DMS153 treated with DMSO at 0.1 percent for 48 hours (cell line): ENCODE results near the gene RPS6KA4.
"Not testable (repeated sequence)": the region's sequence is repeated elsewhere in the genome, so short reads cannot be mapped to it uniquely, and the experiment has no call there.

Experiments
- DNase-seq: peaks from one replicate; lab custom pipeline; 2025; ENCODE audit not compliant: unreplicated experiment; lab: John Stamatoyannopoulos, UW

Gene RPS6KA4

GRCh38 chr11:64358907-64359711 is at the start of gene RPS6KA4:
RPS6KA4 (plus strand) TSS chr11:64359162; CDS start chr11:64359236, 74 bp downstream.
- no peak for DNase-seq

- DNase-seq: no peak
Observed at GRCh38 chr11:64312947-64313346, 46.0 kb upstream of the RPS6KA4 start.

- no peak for DNase-seq
Observed at GRCh38 chr11:64313491-64314145, 45.3 kb upstream of the RPS6KA4 start.

DNA sequence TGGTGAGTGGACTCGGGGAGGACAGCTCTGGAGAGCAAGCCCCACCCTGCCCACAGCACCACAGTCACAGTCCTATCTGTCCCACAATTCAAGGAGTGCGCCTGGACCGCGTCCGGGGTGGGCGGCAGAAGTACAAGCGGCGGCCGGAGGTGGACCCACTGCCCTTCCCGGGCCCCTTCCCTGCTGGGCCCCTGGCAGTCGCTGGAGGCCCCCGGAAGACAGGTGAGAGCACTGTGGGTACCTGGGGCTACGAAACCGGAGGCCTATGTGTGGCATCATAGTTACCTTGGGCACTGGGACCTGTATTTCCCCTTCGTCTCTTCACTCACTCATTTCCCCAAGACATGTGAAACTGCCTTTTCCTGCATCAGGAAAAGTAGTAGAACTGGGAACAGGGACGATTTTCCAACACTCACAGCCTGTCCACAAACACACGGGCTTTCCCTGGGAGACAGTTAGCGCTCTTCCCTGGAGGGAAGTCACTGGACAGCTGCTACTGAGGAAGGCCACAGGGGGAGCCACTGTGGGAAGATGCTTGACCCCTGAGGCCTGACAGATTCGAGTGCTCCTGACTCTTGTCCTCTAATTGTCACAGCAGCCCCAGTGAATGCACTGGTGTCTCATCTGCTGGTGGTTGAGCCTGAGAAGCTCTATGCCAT is 44.7 kb upstream of the RPS6KA4 start:
- no peak for DNase-seq

DNA sequence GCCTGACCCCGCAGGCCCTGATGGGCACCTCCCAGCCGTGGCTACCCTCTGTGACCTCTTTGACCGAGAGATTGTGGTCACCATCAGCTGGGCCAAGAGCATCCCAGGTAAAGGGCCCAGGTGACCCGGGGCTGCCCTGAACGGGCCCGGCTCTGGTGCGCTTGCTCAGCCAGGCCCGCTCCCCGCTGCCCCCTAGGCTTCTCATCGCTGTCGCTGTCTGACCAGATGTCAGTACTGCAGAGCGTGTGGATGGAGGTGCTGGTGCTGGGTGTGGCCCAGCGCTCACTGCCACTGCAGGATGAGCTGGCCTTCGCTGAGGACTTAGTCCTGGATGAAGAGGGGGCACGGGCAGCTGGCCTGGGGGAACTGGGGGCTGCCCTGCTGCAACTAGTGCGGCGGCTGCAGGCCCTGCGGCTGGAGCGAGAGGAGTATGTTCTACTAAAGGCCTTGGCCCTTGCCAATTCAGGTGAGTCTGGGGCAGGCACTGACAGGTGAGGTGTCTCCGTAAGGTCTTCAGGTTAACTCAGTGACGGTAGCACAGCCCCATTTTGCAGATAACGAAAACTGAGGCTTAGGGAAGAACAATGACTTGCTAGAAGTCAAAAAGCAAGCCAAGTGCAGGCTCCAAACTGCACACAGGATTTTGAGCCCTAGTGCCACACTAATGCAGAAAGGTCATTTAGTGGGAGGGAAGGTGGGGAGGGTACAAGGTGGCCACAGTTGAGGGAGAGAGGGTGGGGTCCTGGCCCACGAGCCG is 44.0 kb upstream of the RPS6KA4 start:
- no peak for DNase-seq

DNA sequence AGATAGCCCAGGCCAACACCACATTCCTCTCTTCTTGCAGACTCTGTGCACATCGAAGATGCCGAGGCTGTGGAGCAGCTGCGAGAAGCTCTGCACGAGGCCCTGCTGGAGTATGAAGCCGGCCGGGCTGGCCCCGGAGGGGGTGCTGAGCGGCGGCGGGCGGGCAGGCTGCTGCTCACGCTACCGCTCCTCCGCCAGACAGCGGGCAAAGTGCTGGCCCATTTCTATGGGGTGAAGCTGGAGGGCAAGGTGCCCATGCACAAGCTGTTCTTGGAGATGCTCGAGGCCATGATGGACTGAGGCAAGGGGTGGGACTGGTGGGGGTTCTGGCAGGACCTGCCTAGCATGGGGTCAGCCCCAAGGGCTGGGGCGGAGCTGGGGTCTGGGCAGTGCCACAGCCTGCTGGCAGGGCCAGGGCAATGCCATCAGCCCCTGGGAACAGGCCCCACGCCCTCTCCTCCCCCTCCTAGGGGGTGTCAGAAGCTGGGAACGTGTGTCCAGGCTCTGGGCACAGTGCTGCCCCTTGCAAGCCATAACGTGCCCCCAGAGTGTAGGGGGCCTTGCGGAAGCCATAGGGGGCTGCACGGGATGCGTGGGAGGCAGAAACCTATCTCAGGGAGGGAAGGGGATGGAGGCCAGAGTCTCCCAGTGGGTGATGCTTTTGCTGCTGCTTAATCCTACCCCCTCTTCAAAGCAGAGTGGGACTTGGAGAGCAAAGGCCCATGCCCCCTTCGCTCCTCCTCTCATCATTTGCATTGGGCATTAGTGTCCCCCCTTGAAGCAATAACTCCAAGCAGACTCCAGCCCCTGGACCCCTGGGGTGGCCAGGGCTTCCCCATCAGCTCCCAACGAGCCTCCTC is 43.1 kb upstream of the RPS6KA4 start:
- not testable (repeated sequence) for DNase-seq

DNA sequence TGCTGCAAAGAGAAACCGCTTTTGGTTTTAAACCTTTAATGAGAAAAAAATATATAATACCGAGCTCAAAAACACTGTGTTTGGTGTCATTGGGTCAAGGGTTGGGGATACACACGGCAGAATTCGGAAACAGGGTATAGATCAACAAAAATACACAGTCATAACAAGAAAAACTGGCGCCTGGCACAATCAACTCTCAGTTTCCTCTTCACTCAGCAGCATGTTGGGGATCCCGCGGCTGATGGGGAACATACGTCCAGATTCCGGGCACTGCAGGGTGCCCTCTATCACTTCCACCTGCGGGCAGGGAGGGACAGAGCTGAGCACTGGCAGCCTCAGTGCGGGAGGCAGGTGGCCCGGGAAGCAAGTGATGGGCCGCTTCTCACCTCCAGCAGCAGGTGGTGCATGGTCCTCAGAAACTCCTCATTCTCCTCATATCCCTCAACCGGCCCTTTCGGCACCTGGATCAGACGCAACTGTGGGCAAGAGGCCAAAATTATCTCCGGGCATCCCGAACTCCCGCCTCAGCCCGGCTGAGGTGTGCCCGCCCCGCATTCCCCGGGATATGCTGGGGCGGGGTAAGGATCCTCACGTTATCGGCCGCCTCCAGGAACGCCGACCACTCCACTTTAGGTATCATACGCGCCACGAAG is 42.2 kb upstream of the RPS6KA4 start:
- no peak for DNase-seq

DNA sequence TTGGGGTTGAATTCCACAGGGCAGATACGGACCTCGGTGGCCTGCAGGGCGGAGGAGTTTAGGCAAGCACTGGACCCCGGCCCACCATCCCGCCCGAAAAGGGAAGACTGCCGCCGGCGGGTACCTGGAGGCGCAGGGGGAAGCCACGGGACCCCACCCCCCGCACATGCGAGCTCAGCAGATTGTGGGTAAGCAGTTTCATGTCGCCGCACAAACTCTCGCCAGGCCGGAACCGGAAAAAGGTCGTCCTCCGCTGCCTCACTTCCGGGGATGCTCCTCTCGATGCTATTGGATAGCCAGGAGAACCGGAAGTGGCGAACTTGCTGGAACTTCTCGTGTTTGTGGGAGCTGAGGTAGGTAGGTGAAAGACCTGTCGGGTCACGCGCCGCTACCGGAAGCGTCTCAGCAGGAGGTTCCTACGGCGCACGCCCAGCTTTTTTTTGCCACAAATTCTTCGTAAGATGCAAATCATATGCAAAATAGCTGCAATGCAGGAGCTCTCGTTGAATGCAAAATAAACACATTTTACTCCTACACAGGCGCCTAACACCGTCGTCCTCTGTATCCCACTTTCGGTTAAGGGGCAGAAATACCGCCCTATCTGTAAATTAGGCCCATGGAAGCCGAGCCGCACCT is 41.5 kb upstream of the RPS6KA4 start, which contains the start of gene TRMT112:
TSS of gene TRMT112 (minus strand) at position 235 of the 636 bp plus-strand sequence. CDS start at position 202, 33 bp downstream.
- peak; percentile 90 for DNase-seq

DNA sequence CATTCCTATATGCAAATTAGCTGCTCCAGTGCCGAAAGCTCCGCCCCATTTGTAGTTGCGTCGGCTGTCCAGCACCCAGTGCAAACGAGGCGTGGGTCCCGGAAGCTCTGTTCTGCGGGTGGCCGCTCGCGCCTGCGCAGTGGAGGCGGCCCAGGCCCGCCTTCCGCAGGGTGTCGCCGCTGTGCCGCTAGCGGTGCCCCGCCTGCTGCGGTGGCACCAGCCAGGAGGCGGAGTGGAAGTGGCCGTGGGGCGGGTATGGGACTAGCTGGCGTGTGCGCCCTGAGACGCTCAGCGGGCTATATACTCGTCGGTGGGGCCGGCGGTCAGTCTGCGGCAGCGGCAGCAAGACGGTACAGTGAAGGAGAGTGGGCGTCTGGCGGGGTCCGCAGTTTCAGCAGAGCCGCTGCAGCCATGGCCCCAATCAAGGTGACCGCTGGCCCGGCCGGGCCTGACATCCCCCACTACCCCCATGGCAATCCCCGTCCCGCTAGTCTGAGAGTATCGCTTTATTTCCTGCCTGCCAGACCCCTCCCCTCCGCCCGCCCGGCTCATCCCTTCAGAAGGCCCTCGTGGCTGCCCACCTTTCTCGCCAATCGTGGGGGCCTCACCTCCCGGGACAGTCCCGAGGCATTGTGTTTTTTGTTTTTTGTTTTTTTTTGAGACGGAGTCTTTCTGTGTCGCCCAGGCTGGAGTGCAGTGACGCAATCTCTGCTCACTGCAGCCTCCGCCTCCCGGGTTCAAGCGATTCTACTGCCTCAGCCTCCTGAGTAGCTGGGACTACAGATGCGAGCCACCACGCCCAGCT is 40.8 kb upstream of the RPS6KA4 start, which contains the start of gene PRDX5:
TSS of gene PRDX5 (plus strand) at position 161 of the 805 bp plus-strand sequence. CDS start at position 256, 95 bp downstream.
- peak; percentile 97 for DNase-seq

DNA sequence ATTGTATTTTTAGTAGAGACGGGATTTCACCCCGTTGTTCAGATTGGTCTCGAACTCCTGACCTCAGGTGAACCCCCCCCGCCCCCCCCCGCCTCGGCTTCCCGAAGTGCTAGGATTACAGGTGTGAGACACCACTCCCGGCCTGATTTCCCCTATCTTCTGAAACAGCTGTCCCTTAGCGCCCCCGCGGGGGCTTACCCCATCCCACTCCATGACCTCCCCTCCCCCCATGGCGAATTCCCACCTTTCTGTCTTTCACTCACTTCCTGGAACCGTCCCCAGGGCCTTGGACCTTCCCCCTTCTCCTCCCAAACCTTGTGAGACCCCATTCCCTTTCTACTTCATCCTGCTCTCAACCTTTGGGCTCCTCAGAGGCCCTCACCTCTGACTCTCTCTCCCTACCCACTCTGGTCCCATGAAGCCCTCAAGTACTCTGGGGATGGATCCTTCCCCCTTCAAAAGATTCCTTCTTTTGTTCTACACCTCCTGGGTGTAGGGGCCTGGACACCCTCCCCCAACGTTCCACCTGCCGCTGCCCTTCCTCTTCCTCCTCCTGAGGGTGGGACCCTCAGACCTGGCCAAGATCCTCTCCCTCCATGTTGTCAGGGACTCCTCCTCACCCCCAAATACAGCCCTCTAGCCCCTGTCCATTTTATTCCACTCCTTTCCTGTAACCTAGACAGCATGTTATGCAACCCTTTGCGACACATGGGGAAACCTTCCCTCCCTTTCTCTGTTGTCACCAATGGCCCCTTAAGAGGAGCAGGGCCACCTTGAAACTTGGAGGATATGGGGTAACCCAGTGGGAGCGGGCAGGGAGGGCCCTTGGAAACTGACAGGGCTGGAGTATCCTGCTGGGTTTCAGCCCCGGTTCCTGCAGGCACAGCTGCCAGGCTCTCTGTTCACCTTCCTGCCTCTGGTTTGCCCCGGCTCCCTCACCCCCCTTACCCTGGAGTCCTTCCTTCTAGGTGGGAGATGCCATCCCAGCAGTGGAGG is 39.9 kb upstream of the RPS6KA4 start:
- no peak for DNase-seq

- no peak for DNase-seq
Observed at GRCh38 chr11:64320556-64320955, 38.4 kb upstream of the RPS6KA4 start.

- no peak for DNase-seq
Observed at GRCh38 chr11:64321026-64321425, 37.9 kb upstream of the RPS6KA4 start.

DNA sequence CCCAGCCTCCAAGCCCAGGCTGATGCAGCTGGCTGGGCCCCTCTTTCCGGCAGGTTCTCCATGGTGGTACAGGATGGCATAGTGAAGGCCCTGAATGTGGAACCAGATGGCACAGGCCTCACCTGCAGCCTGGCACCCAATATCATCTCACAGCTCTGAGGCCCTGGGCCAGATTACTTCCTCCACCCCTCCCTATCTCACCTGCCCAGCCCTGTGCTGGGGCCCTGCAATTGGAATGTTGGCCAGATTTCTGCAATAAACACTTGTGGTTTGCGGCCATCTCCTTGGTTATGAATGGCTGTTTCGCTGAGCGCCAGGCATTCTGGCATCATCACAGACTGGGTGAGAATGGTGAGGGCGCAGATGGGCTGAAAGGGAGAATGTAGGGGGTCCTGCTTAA is 37.4 kb upstream of the RPS6KA4 start:
- no peak for DNase-seq

GRCh38 chr11:64322925-64323260 is 36.1 kb upstream of the RPS6KA4 start:
- DNase-seq: no peak

GRCh38 chr11:64323373-64323772 is 35.6 kb upstream of the RPS6KA4 start:
- no peak for DNase-seq

DNA sequence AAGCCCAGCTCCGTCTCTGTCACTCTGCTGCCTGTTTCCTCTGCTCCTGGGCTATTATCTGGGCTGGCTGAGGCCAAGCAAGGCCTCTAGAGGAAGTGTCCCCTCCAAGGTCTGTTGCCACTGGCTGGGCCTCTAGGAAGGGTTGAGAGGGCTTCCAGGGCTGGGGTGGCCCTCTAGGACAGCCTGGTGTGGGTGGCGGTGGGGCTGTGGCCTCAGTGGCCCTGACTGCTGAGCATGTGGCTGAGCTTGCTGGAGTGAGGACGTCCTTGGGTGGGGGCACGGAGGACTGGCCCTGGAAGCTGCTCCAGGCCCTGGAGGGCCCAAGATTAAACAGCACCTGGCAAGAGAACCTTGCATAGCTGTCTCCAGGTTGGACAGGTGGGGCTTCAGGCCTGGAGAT is 35.0 kb upstream of the RPS6KA4 start:
- not testable (repeated sequence) for DNase-seq
